ENCODE measurements around the gene RBPJ.

RBPJ gene

DNA sequence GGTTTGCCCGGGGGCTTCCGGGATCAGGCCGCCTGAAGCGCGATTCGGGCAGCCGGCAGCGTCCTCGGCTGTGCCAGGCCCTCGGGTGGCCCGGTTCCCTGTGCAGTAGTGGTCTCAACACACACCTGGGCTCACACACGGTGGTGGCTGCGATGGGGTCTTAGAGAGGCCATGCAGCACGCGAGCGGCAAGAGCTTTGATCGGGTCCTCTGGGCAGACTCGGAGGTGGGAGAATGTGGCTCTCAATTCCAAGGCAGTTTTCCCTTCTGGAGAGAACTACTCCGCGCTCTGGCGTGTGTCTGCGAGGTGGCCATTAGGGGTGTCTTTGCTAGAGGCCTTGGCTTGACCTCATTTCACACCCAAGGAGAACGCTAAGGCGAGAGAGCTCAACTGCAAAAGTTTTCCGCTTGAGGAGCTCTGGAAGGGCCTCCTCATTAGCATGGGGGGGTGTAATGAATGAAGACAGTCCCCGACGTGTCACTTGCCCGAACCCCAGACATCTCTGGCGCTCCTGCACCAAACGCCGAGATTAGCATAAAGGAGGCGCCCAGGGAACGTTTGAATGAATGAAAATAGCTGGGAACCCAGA lies 771 bp upstream of the RBPJ start:
- Histone ChIP-seq H3K9ac (ENCODE audit: low read length) (peak overlapping the region; percentile 90), H2AFZ (ENCODE audit: low read length) (no peak overlapping the region), H3K9me3 (ENCODE audit: low read length) (no peaks in the 10 kb centered on the region), H4K20me1 (ENCODE audit: insufficient read depth, low read length) (no peaks in the 10 kb centered on the region), H3F3A (ENCODE audit: insufficient read depth, low read length) (no peaks in the 10 kb centered on the region), H3K4me3 (ENCODE audit: low read depth, low read length, poor library complexity, severe bottlenecking) (peak overlapping the region; percentile 77), H3K79me2 (ENCODE audit: insufficient read depth, low read length) (peaks cover 25% of the 10 kb centered on the region), H3K4me2 (ENCODE audit: low read length) (peak overlapping the region; percentile 77), H3K27me3 (ENCODE audit: insufficient read depth, low read length) (no peaks in the 10 kb centered on the region), H3K4me1 (ENCODE audit: insufficient read depth, low read length, severe bottlenecking) (peaks cover 15% of the 10 kb centered on the region), H3K9me2 (ENCODE audit: low read depth, low read length) (no peaks in the 10 kb centered on the region), H3K27ac (ENCODE audit: low read depth, low read length, poor library complexity, severe bottlenecking) (peak overlapping the region; percentile 86), H3K36me3 (ENCODE audit: insufficient read depth, low read length) (no peaks in the 10 kb centered on the region; the same call in 1 of the 2 replicates)
- TF ChIP-seq, protein P1, sequence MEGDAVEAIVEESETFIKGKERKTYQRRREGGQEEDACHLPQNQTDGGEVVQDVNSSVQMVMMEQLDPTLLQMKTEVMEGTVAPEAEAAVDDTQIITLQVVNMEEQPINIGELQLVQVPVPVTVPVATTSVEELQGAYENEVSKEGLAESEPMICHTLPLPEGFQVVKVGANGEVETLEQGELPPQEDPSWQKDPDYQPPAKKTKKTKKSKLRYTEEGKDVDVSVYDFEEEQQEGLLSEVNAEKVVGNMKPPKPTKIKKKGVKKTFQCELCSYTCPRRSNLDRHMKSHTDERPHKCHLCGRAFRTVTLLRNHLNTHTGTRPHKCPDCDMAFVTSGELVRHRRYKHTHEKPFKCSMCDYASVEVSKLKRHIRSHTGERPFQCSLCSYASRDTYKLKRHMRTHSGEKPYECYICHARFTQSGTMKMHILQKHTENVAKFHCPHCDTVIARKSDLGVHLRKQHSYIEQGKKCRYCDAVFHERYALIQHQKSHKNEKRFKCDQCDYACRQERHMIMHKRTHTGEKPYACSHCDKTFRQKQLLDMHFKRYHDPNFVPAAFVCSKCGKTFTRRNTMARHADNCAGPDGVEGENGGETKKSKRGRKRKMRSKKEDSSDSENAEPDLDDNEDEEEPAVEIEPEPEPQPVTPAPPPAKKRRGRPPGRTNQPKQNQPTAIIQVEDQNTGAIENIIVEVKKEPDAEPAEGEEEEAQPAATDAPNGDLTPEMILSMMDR (IDR thresholded peaks at IDR 0.05; ENCODE audit: low read length) = no peak
- TF ChIP-seq EZH2 (IDR thresholded peaks at IDR 0.05; ENCODE audit: borderline replicate concordance, low read length) = no peak

DNA sequence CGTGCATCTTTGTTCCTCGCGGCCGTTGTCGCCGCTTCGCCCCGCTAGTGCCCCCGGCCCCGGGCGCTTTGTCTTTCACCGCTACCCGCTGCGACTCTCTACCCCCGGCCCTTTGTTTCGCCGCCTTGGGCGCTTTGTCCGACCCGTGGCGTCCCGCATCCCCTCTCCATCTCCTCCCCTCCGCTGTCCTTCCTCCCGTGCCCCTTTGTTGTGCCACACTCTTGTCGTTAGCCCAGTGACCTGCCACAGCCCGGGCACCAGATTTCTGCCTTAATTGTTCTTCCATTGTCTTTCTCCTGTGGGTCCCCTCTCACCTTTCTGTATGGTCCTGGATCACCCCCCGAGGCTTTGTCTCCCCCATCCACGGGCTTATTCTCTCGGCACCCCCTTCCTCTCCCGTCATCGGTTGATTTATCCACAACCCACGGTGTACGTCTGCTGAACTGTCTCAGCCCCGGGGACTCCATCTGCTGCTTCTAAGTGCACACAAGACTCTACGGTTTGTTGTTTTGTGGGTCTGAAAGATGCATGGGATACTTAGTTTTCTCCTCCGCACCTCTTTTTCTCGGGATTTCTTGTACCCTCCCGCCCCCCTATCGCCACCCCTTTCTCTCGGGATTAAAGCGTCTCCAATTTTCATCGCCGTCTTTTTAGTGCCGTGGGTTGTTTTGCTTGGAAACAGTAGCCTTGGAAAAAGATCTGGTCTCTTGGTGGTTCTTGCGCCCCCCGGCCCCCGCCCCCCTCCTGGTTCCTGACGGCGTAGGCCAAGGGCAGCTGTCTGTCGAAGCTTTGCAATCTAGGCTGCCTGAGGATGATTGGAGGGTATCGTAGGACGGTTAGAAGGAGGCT lies 783 bp downstream of the RBPJ start:
- no peaks in the 10 kb centered on the region for H3F3A ChIP-seq (ENCODE audit: insufficient read depth, low read length)
- peaks cover 15% of the 10 kb centered on the region for H3K4me1 ChIP-seq (ENCODE audit: insufficient read depth, low read length, severe bottlenecking)
- no peaks in the 10 kb centered on the region for H4K20me1 ChIP-seq (ENCODE audit: insufficient read depth, low read length)
- peak overlapping the region; percentile 78 for H3K9ac ChIP-seq (ENCODE audit: low read length)
- H3K9me3 ChIP-seq (ENCODE audit: low read length) = no peaks in the 10 kb centered on the region
- peak overlapping the region; percentile 91 for H3K4me3 ChIP-seq (ENCODE audit: low read depth, low read length, poor library complexity, severe bottlenecking)
- no peak overlapping the region for H2AFZ ChIP-seq (ENCODE audit: low read length)
- TF ChIP-seq, protein P1 (IDR thresholded peaks at IDR 0.05; ENCODE audit: low read length) = no peak
- no peak for TF ChIP-seq EZH2 (IDR thresholded peaks at IDR 0.05; ENCODE audit: borderline replicate concordance, low read length)
- H3K4me2 ChIP-seq (ENCODE audit: low read length) = peak overlapping the region; percentile 94
- H3K79me2 ChIP-seq (ENCODE audit: insufficient read depth, low read length) = peaks cover 40% of the 10 kb centered on the region
- H3K27ac ChIP-seq (ENCODE audit: low read depth, low read length, poor library complexity, severe bottlenecking) = no peak overlapping the region
- H3K27me3 ChIP-seq (ENCODE audit: insufficient read depth, low read length) = no peaks in the 10 kb centered on the region
- no peaks in the 10 kb centered on the region for H3K9me2 ChIP-seq (ENCODE audit: low read depth, low read length)
- no peaks in the 10 kb centered on the region; the same call in 1 of the 2 replicates for H3K36me3 ChIP-seq (ENCODE audit: insufficient read depth, low read length)

DNA sequence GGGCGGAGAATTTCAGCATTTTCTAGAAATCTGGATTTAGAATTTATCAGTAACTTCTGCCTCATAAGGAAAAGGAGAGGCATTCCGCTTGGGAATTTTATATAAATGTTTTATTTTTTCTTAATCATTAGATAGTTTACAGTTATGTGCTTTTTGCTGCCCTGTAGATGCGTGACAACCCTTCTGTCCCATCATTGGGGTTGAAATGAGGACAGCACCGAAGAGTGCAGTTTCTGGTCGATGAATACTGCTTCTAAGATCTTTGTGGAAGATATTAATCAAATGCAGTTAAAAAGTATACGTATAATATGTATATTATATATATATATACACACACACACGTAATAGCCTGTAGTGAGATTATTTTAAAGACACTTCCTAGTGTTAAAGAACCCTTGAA lies 1.5 kb downstream of the RBPJ start:
- TF ChIP-seq, protein P1 (IDR thresholded peaks at IDR 0.05; ENCODE audit: low read length) = no peak
- peaks cover 48% of the 10 kb centered on the region for H3K79me2 ChIP-seq (ENCODE audit: insufficient read depth, low read length)
- peak overlapping the region; percentile 94 for H3K4me2 ChIP-seq (ENCODE audit: low read length)
- H3K9me2 ChIP-seq (ENCODE audit: low read depth, low read length) = no peaks in the 10 kb centered on the region
- H4K20me1 ChIP-seq (ENCODE audit: insufficient read depth, low read length) = no peaks in the 10 kb centered on the region
- no peaks in the 10 kb centered on the region for H3K27me3 ChIP-seq (ENCODE audit: insufficient read depth, low read length)
- H3F3A ChIP-seq (ENCODE audit: insufficient read depth, low read length) = no peaks in the 10 kb centered on the region
- H3K4me3 ChIP-seq (ENCODE audit: low read depth, low read length, poor library complexity, severe bottlenecking) = peak overlapping the region; percentile 91
- H2AFZ ChIP-seq (ENCODE audit: low read length) = no peak overlapping the region
- no peaks in the 10 kb centered on the region for H3K9me3 ChIP-seq (ENCODE audit: low read length)
- peak overlapping the region; percentile 78; the same call in 1 of the 2 replicates for H3K9ac ChIP-seq (ENCODE audit: low read length)
- H3K27ac ChIP-seq (ENCODE audit: low read depth, low read length, poor library complexity, severe bottlenecking) = no peak overlapping the region
- no peaks in the 10 kb centered on the region; the same call in 1 of the 2 replicates for H3K36me3 ChIP-seq (ENCODE audit: insufficient read depth, low read length)
- H3K4me1 ChIP-seq (ENCODE audit: insufficient read depth, low read length, severe bottlenecking) = peaks cover 15% of the 10 kb centered on the region

Data from OCI-LY1 (cell line).